Inferior parietal cortex (tissue), 1 donor: Measurements from ENCODE around the gene FADS2.
A peak's percentile ranks its signal among the peaks of the same experiment; 100 is the strongest.

Experiments used
- DNase-seq: peaks from one replicate; pipeline ENCODE4 v3.0.0-alpha.2; 2016; ENCODE audit errors: extremely low spot score

FADS2 gene

GRCh38 chr11:61887839-61888494 is 59.9 kb downstream of the FADS2 start:
- DNase-seq = no peak

GRCh38 chr11:61888590-61888989 is 60.5 kb downstream of the FADS2 start:
- DNase-seq = no peak

DNA sequence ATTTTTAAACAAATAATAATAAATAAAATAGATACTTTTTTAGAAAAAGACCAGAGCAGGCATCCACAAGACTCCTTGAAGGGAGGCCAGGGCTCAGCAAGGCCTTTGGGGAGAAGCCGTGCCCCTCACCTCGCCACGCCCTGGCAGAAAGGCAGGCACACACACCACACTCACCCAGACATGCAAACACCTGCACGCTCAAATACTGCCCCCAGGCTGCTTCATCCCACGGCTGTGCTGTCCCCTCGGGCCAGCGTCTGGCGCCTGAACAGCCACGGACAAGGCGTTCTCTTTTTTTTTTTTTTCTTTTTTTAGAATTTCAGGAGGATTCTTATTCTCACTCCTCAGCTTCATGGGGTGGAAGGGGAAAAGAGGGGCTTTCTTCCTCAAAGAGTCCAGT is 61.7 kb downstream of the FADS2 start:
- DNase-seq = no peak

GRCh38 chr11:61890529-61891330 is 62.6 kb downstream of the FADS2 start:
- no peak for DNase-seq

GRCh38 chr11:61891331-61892084 is 63.4 kb downstream of the FADS2 start, which contains the start of gene FADS3:
Gene FADS3, minus strand, starts transcription at chr11:61891545. Its CDS starts 164 bp downstream, at chr11:61891381.
- DNase-seq = peak; percentile 75

GRCh38 chr11:61892085-61892370 is 63.9 kb downstream of the FADS2 start:
- no peak for DNase-seq

- DNase-seq = peak; percentile 32
Observed at GRCh38 chr11:61893981-61894380, 65.9 kb downstream of the FADS2 start.

GRCh38 chr11:61895046-61895717 is 67.1 kb downstream of the FADS2 start:
- no peak for DNase-seq

GRCh38 chr11:61895718-61896059 is 67.6 kb downstream of the FADS2 start:
- DNase-seq = no peak

GRCh38 chr11:61896665-61897386 is 68.7 kb downstream of the FADS2 start:
- DNase-seq = no peak

DNA sequence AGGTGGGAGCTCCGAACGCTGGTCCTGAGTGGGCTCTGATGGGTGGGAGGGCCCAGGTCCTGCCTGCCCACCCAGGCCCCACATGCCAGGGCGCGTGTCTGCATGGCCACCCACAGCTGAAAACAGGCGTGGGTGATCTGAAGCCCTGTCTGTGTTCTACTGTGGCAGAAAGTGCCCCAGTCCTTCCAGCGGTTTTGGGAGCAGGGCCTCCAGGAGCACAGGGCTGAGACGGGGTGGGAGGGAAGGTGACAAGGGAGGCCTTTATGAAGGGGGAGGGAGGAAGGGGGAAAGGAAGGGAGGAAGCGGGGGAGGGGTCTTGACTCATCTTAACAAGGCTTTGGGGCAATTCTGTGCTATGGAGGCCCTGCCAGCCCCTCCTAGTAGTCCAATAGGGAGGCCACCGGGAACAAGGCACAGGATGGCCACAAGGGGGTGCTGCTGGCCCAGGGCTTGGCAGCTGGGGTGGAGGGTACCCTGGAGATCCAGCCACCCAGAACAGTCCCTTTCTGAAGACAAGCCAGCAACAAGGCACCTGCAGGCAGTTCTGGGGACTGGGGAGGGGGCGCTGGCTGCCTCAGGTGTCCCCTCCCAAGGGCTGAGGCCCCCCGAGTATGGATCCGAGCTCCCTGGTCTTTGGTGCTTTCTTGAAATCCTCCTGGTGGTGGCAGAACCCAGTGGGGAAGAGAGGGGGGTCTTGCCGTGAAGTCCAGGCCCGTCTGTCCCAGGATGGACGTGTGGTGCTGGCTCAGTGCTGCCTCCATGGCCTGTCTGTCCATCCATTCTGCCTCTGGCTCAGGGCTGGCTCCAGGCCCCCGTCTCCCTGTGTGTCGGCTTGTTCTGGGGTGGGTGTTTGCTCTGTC is 69.5 kb downstream of the FADS2 start:
- DNase-seq = peak; percentile 73

DNA sequence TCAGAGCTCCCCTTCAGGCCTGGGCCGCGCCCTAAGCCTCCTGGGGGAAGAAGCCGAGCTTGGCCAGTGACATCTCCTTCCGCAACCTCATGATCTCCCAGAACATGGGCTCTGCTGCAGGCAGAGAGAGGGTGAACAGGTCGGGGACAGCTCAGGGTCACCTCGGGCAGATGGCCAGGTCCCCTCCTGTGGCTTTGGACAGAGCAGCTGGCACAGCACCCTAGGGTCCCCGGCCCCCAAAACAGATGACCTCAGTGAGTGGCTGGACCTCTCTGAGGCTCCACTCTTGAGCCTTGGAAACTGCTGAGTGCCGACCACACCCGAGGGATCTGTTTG is 70.1 kb downstream of the FADS2 start:
- no peak for DNase-seq

DNA sequence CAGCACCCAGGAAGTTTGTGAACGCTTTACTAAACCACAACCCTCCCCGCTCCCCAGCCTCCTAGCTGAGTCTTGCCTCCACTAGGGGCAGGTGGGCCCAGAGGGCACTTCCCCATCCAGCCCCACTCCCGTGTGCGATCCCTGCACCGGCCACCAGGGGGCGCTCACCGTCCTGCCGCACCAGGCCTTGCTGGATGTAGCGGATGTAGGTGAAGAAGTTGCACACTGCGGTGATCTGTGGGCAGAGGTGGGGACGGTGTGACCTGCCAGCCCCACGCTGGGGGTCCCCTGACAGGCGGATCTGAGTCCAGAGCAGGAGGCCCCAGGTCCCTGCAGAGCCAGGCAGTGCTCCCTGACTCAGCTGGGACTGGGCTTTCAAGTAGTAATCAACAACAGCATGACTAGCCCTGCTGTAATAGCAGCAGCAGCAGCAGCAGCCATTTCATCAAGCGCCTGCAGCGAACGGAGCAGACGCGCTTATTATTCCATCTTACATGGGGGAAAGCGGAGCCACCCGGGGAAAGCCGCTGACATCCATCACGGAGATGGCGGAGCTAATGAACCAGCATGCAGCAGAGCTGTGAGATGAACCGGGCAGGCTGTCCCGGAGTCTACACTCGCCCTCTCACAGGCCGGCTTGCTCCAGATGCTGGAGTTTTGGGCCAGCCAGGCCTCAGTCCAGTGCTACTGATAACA is 71.2 kb downstream of the FADS2 start:
- peak; percentile 65 for DNase-seq

DNA sequence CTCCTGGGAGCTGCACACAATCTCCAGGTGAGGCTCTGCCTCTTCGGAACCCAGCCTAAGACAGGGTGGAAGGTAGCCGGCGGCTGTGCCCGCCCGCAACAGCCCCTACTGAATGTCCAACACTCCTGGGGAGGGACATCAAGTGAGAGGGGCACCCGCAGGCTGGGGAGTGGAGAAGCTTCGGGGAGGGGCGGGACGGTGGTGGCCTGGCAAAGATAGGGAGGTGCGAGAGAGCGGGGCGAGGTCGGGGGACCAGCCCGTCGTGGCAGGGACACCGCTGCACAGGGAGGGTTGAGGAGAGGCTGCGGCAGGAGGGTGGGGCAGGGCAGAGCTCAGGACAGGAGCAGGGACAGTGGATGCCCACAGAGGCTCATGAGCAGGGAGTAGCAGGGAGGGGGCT is 72.2 kb downstream of the FADS2 start:
- DNase-seq = no peak

GRCh38 chr11:61901397-61901796 is 73.3 kb downstream of the FADS2 start:
- DNase-seq = no peak

- DNase-seq = no peak
Observed at GRCh38 chr11:61902313-61902712, 74.2 kb downstream of the FADS2 start.

DNA sequence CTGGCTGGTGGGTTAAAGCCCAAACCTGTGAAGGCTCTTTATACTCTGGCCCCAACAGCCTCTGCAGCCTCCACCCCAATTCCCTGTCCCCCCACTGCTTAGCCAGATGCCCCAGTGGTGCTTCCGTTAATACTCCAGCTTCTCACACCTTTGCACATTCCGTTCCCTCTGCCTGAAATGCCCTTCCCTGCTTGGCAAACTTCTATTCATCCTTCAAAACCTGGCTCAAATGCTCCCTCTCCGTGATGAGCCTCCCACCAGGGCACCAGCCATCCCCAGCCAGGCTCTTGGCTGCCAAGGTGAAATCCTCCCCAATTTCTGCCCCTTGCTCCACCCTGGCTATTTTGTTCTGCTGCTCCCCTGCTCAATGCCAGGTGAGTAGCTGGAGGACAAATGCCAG is 75.7 kb downstream of the FADS2 start:
- DNase-seq = no peak

- no peak for DNase-seq
Observed at GRCh38 chr11:61904539-61905048, 76.5 kb downstream of the FADS2 start.

DNA sequence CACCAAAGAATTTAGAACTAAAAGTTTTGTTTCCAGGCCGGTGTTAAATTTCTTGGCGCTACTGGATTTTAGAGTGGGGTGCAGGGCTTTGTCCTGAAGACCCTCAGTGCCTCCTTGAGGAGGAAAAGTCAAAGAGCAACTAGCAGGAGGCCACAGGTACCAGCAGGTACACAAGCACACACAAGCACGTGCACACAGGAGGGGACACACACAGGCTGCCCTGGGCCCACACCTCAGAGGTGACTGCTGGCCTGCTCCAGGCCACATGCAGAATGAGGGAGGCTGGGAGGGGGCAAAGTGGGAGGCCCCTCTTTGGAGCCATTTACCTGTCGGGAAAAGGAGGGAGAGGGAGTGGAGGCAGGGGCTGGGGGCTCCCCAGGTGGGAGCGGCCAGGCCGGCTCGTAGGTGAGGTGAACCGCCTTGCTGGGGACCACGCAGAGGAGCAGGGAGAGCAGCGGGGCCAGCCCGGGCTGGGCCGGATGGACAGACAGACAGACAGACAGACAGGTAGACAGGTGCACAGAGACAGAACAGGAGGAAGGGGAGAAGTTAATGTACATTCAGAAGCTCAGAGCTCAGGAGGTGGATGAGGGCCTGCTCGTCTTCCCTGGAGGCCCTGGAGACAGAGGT is 77.1 kb downstream of the FADS2 start:
- DNase-seq = no peak
